B cell (primary cell): ENCODE data around the gene DENND4C.

Experiments
- CTCF ChIP-seq: fragments of 200-600 bp; IDR thresholded peaks from one replicate; pipeline ENCODE4 v1.8.0; 2022; ENCODE audit warnings: antibody characterized with exemption, mild to moderate bottlenecking
- EZH2 ChIP-seq: IDR thresholded peaks from 2 replicates; pipeline ENCODE4 v1.6.1; 2012; ENCODE audit warnings: borderline replicate concordance, low read depth, mild to moderate bottlenecking, moderate library complexity, low read length; ENCODE audit not compliant: insufficient read depth, poor library complexity, severe bottlenecking

- TF ChIP-seq CTCF = no peak
- no peak for TF ChIP-seq EZH2
Observed at GRCh38 chr9:19200229-19200628, 30.3 kb upstream of the DENND4C start.
